Muscle of back (tissue), 10 donors: Measurements from ENCODE around the gene GZMA. TPM values are rescaled to one million over a fixed set of nuclear protein-coding genes. Genes with fewer than 3 reads are reported as not detected.

Source experiments
- polyA plus RNA-seq, 10 donors: library from polyadenylated mRNA; unstranded; fragments of 120-200 nt; gene quantifications; one replicate each; pipeline ENCODE4 v1.2.1, GENCODE V29; 2013; ENCODE audit not compliant: insufficient read length in 10 of 10

Gene GZMA
- polyA plus RNA-seq, 10 donors, result 0.29 to 3.6 (median 1.3) TPM; not detected in 1

Other genes with a start within 250 kb of the GZMA start
- gene ESM1, start 117.1 kb upstream of the GZMA start, polyA plus RNA-seq, result 1 to 10 TPM; 2.3 to 8.8 (median 3.6) TPM
- 1 to 10 TPM in 1 of 10 donors, under 1 TPM in 4, not detected in 5; 0.14 to 3.0 (median 0.53) TPM for gene GZMK, start 78.4 kb upstream of the GZMA start, polyA plus RNA-seq
- gene GPX8, start 57.5 kb downstream of the GZMA start, polyA plus RNA-seq, result 100 to 1,000 TPM in 1 of 10 donors, 10 to 100 TPM in 9; 69.0 to 116 (median 80.3) TPM
- gene CDC20B, start 70.5 kb downstream of the GZMA start, polyA plus RNA-seq, result under 1 TPM in 4 of 10 donors, not detected in 6; 0.08 to 0.13 (median 0.10) TPM
- gene MCIDAS, start 124.7 kb downstream of the GZMA start, polyA plus RNA-seq, result not detected
- gene CCNO, start 131.0 kb downstream of the GZMA start, polyA plus RNA-seq, result under 1 TPM in 9 of 10 donors, not detected in 1; 0.09 to 0.45 (median 0.22) TPM
- 10 to 100 TPM; 23.5 to 34.5 (median 28.8) TPM for gene DHX29, start 205.0 kb downstream of the GZMA start, polyA plus RNA-seq
- 10 to 100 TPM; 54.8 to 79.6 (median 65.4) TPM for gene MTREX, start 205.3 kb downstream of the GZMA start, polyA plus RNA-seq